Measurements from ENCODE around the gene NCAN. TPM values are rescaled to one million over a fixed set of nuclear protein-coding genes. Genes with fewer than 3 reads are reported as not detected.

NCAN gene
- total and polyA plus RNA-seq, 2 of the 4 experiments (the other 2 are of a cell fraction): not detected

GRCh38 chr19:19300613-19301012, 88.9 kb downstream of the NCAN start:
- Histone ChIP-seq H3K9me1 (ENCODE audit: insufficient read depth, low read length) (no peaks in the 10 kb centered on the region), H3K56ac (ENCODE audit: extremely low read depth, insufficient read depth, low read length) (no peak overlapping the region), H3K14ac (replicated peaks; ENCODE audit: low read depth, low read length) (no peak overlapping the region), H2AFZ (replicated peaks; ENCODE audit: low read length, poor library complexity) (no peak overlapping the region), H3K9me3 (ENCODE audit: control insufficient read depth, insufficient read depth, low read length) (no peaks in the 10 kb centered on the region), H2BK120ac (ENCODE audit: low read depth, low read length) (no peak overlapping the region), H3K9ac (ENCODE audit: low read depth, low read length) (no peak overlapping the region), H3K27me3 (ENCODE audit: control insufficient read depth, insufficient read depth, low read length) (no peaks in the 10 kb centered on the region), H3K79me1 (ENCODE audit: low read depth in 1 of 2, low read length in 2 of 2) (peaks cover 0 to 4% of the 10 kb centered on the region in 2 experiments; a peak in 1 of 4 replicates), H3K4ac (ENCODE audit: low read depth, low read length) (no peak overlapping the region), H3K4me1 (ENCODE audit: control insufficient read depth, insufficient read depth, low read length) (no peaks in the 10 kb centered on the region), H3K27ac (ENCODE audit: insufficient read depth, low read length) (no peak overlapping the region), H2AK9ac (replicated peaks; ENCODE audit: low read depth, low read length, poor library complexity) (no peak overlapping the region), H2AK5ac (ENCODE audit: low read depth, low read length) (no peak overlapping the region), H2BK20ac (ENCODE audit: low read depth, low read length) (no peak overlapping the region), H3K23ac (ENCODE audit: low read depth, low read length) (no peak overlapping the region), H3K4me3 (ENCODE audit: insufficient read depth, low read depth, low read length) (no peak overlapping the region), H4K8ac (ENCODE audit: low read depth in 2 of 2, low read length in 2 of 2) (no peak overlapping the region), H2BK5ac (ENCODE audit: low read depth, low read length, poor library complexity, severe bottlenecking) (no peak overlapping the region), H4K91ac (ENCODE audit: insufficient read depth, low read depth, low read length) (no peak overlapping the region), H3K36me3 (ENCODE audit: control insufficient read depth, insufficient read depth, low read length) (peaks cover 55% of the 10 kb centered on the region), H4K20me1 (ENCODE audit: insufficient read depth, low read length) (no peaks in the 10 kb centered on the region; the same call in 1 of the 2 replicates), H3K18ac (ENCODE audit: low read depth, low read length) (no peak overlapping the region), H3K4me2 (ENCODE audit: low read depth, low read length) (no peak overlapping the region), H4K5ac (ENCODE audit: low read depth, low read length) (no peak overlapping the region), H2BK15ac (ENCODE audit: low read depth, low read length) (no peak overlapping the region)
- WGBS, 2 experiments (ENCODE audit: extremely low coverage in 2 of 2, insufficient read length in 1 of 2): 96% methylated on average over 4 of the region's 12 CpGs; no CpG with 5 or more reads in 1 of the 2 experiments
- DNase-seq (no peak), ATAC-seq (ENCODE audit: low read depth) (no peak)
- no TSS peak for BruUV-seq (replicated peaks)
- intact Hi-C loops (cut with micrococcal nuclease) (no loop called here), dilution Hi-C loops (cut with HindIII; ENCODE audit: low sequenced_read_pairs, unreplicated experiment) (no loop called here), in situ Hi-C loops (cut with MboI; ENCODE audit: low sequenced_read_pairs) (no loop called here)
- POLR2A ChIA-PET (ENCODE audit: unreplicated experiment): no interaction called here
- CTCF ChIA-PET: interaction anchor here (0.7 kb wide), 1 partner anchor 23 kb away, joined by 3 read pairs; no protein-coding TSS in a partner anchor
- TF ChIP-seq MXI1 (IDR thresholded peaks at IDR 0.05; ENCODE audit: borderline replicate concordance, low read depth, low read length) (no peak), ELK1 (IDR thresholded peaks at IDR 0.05; ENCODE audit: borderline replicate concordance, low read depth, low read length) (no peak), NFE2L2 (IDR thresholded peaks at IDR 0.05; ENCODE audit: low read depth, low read length) (no peak), SMC3 (IDR thresholded peaks at IDR 0.05; ENCODE audit: low read depth, low read length) (no peak), MAZ (IDR thresholded peaks at IDR 0.05; ENCODE audit: borderline replicate concordance, low read depth, low read length) (no peak), POLR2A (IDR thresholded peaks at IDR 0.05; ENCODE audit: low read depth, low read length) (no peak), MAFK (IDR thresholded peaks at IDR 0.05; ENCODE audit: low read depth, low read length) (no peak), CHD1 (IDR thresholded peaks at IDR 0.05; ENCODE audit: low read depth, low read length) (no peak), RCOR1 (IDR thresholded peaks at IDR 0.05; ENCODE audit: insufficient replicate concordance, low read length) (no peak), BHLHE40 (IDR thresholded peaks at IDR 0.05; ENCODE audit: low read depth, low read length) (no peak), USF2 (IDR thresholded peaks at IDR 0.05; ENCODE audit: low read depth, low read length) (no peak), FOS (IDR thresholded peaks at IDR 0.05; ENCODE audit: low read depth, low read length) (no peak)
